HL-60/S4 treated with retinoic acid at 250 ng/mL for 4 days and 3 days (cell line): Measurements from ENCODE around the gene PALLD.

Experiments
- in situ Hi-C: fragments of 300-500 bp; cut with MboI; formaldehyde crosslinking; loops from 2 replicates; pipeline ENCODE4 v1.7.0; 2022; ENCODE audit warnings: low sequenced_read_pairs

PALLD gene

DNA sequence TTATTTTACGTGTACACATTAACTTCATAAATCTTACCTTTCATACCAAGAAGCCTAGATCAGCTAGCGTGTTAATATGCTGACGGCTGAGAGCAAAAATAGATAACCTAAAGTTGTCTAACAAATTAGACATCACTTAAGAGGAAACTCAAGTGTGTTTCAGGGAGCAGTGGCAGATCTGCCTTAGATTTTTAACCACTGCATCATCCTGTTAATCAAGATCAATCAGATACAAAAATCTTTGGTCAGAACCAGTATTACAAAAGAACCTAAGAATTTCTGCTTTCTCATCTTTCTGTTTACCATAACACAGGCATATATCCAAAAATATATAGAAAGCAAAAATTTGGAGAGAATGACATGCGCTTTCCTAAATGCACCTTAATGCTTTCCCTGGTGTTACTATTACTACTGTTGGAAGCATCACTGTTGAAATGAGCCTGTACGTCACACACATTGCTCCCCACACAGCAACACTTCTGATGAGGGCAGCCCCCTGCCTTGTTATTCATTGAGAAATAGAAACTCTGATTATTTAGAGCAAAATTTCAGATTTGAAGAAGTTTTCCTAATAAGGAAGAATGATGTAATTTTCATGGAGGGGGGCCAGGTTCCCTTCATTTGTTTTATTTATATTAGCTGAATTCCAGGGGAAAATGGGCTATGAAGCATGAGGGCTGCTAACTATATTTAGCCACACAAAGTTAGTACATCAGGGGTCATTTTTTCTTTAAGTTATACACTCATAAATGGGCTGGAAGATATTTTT lies 360.9 kb downstream of the PALLD start:
- in situ Hi-C loops: no loop called here

DNA sequence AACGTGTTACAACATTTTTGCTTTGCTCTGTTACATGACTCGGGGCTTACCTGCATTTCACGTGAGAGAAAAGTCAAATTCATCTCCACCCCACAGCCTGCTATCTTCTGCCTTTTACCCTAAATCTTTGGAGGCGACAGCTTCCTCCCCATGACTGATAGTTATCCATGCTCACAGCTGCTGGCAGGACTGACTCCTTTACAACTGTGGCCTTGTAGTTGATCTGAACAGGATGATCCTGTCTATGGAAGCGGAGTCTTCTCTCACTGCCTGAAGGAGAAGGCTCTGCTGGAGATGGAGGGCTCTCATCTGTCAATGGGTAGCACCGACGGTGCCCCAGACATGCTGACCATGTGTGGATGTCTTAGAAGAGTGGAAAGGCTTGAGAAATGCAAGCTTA lies 362.2 kb downstream of the PALLD start:
- in situ Hi-C loops: no loop called here

DNA sequence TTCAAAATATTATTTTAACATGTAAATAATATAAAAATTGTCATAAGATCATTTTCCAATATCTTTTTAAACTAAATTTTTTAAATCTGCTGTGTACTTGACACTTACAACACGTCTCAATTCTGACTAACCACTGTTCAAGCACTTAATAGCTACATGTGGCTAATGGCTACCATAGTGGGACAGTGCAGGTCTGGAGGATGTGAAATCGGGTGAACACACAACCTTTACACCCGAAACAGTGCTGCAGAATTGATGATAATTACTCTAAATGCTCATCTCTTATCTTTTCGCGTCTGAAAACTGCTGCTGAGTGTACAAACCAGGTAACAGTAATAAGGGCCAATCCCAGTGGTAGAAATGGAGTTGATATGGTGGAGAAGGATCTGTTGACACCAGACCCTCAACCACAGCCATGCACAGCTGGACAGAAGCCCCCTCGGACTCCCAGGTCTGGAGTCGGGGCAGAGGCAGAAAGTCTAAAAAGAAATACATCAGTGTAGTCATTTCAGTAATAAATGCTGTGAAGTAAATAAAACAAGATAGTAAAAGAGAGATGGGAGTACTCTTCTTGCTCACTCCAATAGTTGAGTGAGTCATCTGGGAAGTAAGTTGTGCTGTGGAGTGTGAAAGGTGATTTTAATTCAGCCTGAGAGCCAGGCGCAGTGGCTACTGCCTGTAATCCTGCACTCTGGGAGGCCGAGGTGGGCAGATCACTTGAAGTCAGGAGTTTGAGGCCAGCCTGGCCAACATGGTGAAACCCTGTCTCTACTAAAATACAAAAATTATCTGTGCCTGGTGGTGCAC lies 363.2 kb downstream of the PALLD start:
- in situ Hi-C loops: no loop called here

DNA sequence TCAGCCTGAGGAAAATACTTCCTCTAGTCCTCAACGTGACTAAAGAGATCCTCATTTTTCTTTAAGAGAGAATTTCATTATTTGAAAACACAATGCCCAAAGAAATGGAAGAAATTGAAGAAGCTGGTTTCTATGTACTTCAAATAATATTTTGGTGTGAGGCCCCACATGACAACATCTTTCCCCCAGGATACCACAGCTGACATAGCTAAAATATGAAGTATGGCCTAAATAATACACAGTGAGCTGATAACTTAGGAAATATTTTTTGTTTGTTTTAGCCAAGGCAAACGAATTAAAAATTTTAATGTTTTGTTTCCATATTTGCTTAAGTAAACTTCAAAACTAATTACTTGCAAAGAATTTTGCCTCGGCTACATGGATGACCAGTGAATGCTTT lies 364.0 kb downstream of the PALLD start:
- in situ Hi-C loops: no loop called here

DNA sequence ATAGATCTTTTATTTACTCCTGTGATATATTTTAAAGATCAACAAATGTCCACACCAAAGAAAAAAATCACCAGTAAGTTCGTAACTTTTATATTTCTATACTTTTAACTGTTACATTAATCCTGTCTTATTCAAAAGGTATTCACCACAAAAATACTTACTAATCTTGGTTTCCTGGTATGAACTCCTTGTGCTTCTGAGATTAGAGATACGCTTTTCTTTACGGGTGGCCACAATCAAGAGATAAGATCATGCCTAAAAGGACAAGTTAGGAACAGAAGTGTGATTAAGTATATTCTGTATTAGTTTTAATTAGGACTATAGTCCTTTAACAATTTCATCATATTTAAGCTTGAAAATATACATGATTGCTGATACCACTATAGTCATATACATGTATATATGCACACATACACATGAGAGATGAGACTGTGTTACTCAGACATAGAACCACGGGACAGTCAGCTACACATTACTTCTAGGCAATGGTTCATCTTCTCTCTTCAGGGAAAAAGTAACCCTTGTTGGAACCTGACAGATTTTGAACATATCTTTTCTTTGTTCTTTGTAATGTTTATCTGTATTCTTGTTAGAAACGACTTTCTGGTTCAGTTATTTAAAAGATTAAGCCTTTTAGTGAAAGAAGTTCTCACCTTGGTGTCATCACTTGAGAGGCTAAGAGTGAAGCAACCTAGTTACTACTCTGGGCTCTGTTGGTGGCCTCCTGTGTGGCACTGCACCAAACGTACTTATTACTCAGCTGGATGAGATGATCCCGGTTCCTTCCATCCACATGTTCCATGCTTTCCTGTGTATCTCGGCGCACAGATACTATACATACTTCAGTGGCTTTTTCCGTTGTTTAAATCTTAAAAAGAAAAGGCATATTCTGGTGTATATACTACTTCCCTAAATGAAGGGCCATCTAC lies 367.1 kb downstream of the PALLD start:
- in situ Hi-C loops: no loop called here

DNA sequence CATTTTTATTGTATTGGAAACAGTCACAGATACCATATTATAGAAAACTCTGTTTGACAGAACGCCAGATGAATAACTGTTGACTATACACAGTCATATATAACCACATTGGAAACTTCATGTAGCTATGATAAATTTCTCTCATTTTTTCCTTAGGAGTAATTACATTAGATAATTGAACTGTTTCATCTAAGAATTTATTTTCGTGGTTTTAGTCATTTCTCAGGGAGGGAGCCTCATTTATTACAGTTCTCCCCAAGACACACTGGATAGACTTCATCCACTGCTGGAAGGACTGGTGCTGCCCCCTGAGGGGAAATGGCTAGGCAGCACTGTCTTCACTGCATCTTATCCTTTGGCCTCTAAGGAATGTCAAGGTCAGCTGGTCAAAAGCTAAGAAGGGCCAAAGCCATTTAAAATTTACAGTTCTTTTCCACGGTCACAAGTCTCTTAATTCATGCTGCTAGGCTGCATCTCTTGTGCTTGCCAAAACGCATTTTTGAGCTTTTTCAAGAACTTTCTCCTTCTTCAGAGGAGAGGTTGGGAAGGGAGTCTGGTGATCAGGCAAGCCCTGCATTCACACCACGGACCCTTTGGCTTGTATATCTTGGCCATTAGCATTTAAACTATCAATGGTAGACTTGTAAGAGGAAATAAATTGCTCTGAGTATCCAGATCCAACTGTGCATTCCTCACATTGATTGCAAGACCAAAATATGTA lies 368.1 kb downstream of the PALLD start:
- in situ Hi-C loops: no loop called here

DNA sequence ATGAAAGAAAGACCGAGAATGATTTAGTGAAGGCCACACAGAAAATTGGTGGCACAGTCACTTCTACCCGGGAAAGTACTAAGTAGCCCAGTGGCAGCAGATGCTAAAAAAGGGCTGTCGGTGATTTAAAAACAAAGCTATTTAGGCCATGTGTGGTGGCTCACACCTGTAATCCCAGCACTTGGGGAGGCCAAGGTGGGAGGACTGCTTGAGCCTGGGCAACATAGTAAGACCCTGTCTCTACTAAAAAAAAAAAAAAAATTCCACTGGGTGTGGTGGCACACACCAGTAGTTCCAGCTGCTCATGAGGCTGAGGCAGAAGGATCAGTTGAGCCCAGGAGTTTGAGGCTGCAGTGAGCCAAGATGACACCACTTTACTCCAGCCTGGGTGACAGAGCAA lies 369.0 kb downstream of the PALLD start:
- in situ Hi-C loops: no loop called here

DNA sequence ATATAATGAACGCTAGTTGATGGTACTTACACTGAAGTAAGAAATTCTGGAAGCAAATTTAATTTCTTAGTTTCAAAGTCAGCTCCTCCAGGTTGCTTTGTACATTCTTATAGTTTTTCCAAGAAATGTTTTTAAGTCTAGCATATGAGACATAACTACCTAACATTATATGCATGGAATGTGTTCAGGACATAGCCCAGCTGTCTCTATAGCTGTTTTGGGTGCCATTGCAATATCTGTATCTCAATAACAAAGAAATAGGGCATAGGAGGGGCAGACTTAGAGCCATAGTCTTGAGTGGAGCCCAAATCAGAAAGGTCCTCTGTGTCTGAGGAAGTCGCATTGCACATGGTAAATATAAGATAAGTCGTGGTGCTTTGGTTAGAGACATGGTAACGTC lies 369.8 kb downstream of the PALLD start:
- in situ Hi-C loops: no loop called here

DNA sequence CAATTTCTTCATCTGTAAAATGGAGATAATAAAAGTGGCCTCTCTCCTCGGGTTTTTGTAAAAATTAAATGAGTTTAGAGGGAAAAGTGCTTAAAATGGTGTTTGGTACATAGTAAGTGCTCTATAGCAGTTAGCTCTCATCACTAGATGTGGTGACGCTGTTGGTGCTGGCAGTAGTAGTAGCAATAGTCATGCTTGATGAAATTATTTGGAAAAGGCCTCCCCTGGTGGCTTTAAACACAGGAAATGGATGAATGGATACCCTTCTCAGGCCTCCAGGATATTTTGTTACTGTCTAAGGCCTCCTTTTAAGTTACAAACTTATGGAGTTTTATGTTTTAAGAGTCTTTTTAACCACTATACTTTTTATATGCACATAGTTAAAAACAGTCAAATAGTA lies 370.3 kb downstream of the PALLD start:
- in situ Hi-C loops: no loop called here

DNA sequence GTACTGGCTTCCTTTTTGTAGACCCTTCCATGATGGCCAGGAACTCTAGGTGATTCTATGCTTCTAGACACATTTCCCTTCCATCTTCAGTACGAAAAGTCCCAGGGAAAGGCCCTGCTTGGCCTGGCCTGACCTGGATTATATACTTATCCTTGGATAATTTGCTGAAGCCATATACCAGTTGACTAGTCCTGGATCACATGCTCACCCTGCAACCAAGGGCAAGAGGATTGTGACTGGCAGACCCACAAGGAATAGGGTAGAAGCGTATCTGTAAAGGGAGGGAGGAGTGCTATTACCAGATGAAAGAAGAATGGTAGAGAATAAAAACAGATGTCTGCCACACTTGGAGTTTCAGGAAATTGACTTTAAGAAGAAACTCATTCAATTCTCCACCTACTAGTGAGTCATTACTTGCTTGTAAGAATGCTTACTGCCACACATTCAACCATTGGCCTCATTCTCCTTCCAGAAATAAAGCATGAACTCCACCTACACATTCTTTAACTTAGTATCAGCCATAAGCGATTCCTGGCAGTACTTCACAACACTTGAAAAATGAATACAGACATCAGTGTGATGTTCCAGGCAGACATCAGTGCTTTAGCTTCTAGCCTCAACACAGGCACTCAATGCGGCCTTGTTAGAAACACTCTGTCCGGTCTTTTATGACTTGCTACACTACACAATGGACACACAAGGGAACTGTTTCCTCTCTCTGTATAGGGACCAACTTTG lies 371.4 kb downstream of the PALLD start:
- in situ Hi-C loops: no loop called here

DNA sequence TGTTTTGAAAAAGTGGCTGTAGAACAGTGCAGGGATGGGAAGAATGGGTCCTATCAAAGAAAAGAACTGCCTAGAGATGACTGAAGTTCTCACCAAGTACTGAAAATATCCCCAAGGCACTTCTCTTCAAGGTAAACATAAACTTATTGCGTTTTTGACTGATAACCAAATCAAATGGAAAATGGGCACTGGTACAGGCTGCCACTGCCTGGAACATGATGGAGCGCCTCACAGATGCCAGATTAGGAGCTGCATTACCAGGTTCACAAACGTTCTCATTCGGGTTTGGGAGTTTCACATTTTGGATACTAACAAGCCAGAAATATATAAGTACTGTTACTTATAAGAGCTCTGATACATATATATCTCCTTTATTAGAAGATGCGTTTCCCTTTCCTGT lies 371.9 kb downstream of the PALLD start:
- in situ Hi-C loops: no loop called here

DNA sequence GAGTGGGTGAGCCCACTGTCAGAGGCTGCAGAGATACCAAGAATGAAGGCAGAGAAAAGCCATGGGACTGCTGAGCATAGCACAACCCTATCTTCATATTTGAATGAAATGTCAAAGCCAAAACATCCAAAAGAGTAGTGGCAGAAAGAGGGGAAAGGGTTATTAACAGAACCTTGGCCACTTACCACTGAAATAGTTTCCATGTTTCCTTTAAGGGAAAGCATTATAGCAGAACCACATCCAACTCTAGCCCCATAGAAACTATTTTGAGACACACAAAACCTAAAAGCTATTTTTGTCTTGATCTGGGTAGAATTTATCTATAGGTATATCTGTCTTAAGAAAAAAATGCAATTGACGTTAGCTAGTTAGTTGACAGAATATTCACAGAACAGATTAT lies 373.2 kb downstream of the PALLD start:
- in situ Hi-C loops: no loop called here

DNA sequence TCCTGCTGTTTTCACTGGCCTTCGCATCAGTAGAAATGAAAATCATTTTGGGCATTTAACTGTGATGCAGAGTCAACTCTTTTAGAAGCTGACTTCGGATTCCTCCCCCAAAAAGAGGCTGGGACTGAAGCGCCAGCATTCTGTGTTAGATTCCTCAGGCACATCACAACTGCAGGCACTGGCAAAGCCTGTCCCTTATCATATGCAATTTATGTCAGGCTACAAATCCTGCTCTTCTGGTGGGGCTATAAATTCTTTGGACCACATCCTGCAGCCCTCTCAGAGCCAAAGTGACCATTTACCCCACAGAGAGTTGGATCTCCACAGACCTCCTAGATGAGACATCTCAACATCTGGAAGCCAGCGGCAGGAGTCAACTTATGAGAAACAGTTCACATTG lies 374.8 kb downstream of the PALLD start:
- in situ Hi-C loops: no loop called here

DNA sequence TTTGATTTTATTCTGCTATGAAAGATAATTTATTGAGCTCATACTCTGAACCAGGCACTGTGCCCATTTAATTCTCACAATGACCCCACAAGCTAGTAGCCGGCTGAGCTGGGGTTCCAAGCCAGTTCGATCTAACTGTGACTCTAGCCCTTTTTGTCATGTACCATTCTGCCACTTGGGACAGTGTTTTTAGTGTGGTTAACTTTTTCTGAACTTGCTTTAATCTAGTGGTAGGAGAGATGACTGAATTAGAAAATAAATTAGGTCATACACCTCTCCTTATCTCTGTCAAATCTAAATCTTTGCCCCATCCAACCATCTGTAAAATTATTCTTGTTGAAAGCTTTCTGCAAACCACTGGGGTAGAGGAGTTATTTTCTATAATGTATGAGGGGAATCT lies 377.2 kb downstream of the PALLD start:
- in situ Hi-C loops: no loop called here

DNA sequence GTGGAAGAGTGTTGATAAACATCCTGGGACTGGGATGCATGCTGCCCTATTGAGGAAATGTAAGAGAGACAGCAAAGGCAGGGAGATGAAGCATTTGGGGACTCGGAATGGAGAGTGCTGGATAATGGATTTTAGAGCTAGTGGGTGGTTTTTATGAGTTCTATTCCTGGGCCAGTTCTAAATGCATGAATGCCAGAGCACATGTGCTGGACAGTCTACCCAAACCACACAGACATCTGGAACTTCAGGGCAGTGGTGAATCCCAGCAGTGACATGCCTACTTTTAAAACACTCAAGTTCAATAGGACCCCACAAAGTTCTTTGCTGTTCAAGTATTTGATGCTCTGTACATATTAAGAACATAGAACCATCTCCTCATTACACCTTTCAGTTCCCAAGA lies 379.3 kb downstream of the PALLD start:
- in situ Hi-C loops: no loop called here

DNA sequence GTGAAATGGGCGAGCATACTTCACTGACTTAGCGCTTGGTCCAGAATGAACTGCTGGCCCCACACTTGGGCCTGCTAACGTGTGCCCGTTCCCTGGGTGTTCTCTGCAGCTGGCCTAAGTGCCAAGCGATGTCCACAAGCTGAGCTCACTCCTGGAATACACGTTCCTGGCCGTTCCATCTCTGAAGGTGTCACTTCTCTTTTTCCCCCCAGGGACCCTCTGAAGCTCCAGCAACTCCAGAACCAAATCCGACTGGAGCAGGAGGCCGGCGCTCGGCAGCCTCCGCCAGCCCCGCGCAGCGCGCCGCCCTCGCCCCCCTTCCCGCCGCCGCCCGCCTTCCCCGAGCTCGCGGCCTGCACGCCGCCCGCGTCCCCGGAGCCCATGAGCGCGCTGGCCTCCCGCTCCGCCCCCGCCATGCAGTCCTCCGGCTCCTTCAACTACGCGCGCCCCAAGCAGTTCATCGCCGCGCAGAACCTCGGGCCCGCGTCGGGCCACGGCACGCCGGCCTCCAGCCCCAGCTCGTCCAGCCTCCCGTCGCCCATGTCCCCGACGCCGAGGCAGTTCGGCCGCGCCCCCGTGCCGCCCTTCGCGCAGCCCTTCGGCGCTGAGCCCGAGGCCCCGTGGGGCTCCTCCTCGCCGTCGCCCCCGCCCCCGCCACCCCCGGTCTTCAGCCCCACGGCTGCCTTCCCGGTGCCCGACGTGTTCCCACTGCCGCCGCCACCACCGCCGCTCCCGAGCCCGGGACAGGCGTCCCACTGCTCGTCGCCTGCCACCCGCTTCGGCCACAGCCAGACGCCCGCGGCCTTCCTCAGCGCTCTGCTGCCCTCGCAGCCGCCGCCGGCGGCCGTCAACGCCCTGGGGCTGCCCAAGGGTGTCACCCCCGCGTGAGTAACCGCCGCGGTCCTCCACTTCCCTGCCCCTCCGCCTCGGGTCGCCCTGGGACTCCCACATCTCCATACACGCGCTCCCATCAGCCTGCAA lies 380.9 kb downstream of the PALLD start:
- in situ Hi-C loops: no loop called here

DNA sequence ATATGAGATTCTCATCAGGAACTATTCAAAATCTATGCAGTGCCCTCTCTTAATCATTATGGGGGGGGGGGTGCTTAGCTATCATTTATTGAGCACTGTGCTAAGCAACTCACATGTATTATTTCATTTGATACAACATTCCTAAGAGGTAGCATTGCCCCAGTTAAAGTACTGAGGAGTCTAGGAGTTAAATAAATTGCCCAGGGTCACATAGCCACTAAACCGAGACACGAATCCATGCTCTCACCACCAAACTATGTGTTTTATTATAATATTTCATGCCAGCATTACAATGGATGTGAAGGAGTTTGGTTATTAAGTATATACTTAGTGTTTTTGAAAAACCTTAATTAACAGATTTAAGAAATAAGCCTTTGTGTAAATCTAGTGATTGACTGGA lies 381.8 kb downstream of the PALLD start:
- in situ Hi-C loops: no loop called here

DNA sequence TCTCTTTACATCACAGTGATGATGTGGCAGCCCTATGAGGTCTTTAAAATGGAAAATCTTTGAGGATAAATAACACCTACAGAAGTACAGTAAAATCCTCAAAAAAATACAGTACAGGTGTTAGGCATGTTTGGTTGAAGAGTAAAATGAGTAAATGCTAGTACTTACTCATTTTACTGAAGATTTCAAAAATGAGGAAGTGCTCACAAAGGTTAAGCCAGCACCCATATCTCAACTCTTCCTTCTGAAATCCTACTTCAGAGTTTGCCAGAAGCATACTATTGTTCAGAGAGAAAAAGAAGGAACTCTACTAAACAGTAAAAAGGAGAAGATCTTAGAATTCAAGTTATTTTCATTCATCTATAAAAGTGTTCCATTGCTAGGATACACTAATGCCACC lies 382.3 kb downstream of the PALLD start:
- in situ Hi-C loops: no loop called here
